ENCODE results near the gene ADSS1. TPM values are rescaled to one million over a fixed set of nuclear protein-coding genes. Genes with fewer than 3 reads are reported as not detected.

Gene ADSS1
- polyA plus RNA-seq, 1 of the 3 experiments (the other 2 are of a cell fraction) = 14.3 TPM

DNA sequence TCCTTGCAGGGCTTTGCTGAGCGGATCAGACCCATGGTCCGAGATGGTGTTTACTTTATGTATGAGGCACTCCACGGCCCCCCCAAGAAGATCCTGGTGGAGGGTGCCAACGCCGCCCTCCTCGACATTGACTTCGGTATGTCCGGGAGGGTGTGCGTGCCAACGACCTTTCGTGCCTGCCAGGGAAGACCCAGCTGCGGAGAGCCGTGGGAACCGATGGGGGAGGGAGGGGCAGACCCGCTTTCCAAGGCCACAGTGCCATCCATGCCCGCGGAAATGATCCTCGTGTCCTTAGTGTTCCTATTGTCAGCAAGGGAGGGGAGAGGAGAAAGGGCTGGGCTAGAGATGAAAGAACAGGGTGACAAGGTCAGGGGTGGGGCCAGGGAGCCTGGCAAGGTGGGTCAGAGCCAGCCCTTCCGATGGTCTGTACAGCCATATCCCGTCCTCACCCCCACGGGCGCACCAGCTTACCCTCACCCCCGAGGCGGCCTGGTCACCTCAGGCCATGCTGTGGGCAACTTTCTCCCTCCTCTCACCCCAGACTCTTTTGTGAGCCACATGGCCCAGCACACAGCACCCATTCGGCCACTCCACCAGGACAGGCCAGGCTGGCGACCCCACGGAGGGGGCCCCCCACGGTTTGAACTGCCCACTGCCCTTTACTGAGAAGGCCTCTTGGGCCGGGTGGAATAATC, 17.2 kb downstream of the ADSS1 start:
- TF ChIP-seq SIN3A (IDR thresholded peaks at IDR 0.05; ENCODE audit: borderline replicate concordance, low read depth, low read length) (no peak), JUND (IDR thresholded peaks at IDR 0.05) (no peak), FOXJ3 (CRISPR knock-in tag; IDR thresholded peaks at IDR 0.05) (no peak), EZH2phosphoT487 (IDR thresholded peaks at IDR 0.05; ENCODE audit: borderline replicate concordance, low read depth) (no peak), TCF12 (IDR thresholded peaks at IDR 0.05) (no peak), GATA2 (CRISPR knock-in tag; IDR thresholded peaks at IDR 0.05) (no peak)
- TF ChIP-seq, protein P1, sequence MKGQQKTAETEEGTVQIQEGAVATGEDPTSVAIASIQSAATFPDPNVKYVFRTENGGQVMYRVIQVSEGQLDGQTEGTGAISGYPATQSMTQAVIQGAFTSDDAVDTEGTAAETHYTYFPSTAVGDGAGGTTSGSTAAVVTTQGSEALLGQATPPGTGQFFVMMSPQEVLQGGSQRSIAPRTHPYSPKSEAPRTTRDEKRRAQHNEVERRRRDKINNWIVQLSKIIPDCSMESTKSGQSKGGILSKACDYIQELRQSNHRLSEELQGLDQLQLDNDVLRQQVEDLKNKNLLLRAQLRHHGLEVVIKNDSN (IDR thresholded peaks at IDR 0.05; ENCODE audit: borderline replicate concordance, low read depth) = no peak
- TF ChIP-seq, protein P2, sequence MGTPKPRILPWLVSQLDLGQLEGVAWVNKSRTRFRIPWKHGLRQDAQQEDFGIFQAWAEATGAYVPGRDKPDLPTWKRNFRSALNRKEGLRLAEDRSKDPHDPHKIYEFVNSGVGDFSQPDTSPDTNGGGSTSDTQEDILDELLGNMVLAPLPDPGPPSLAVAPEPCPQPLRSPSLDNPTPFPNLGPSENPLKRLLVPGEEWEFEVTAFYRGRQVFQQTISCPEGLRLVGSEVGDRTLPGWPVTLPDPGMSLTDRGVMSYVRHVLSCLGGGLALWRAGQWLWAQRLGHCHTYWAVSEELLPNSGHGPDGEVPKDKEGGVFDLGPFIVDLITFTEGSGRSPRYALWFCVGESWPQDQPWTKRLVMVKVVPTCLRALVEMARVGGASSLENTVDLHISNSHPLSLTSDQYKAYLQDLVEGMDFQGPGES (IDR thresholded peaks at IDR 0.05; ENCODE audit: low read depth, low read length) = no peak
- no peak overlapping the region for H2AFZ ChIP-seq (ENCODE audit: low read depth)
- no peaks in the 10 kb centered on the region for H3K9me2 ChIP-seq
- no peak overlapping the region for H3K4me2 ChIP-seq
- H3K36me3 ChIP-seq (replicated peaks in 1 of 2; ENCODE audit: control insufficient read depth in 1 of 2, insufficient read depth in 2 of 2, low read length in 1 of 2) = peaks cover 0 to 5% of the 10 kb centered on the region in 2 experiments
- H3K9ac ChIP-seq = no peak overlapping the region
- no peak overlapping the region for H3K27ac ChIP-seq (ENCODE audit: low read depth in 2 of 2, low read length in 1 of 2)
- H3K79me2 ChIP-seq (ENCODE audit: insufficient read depth) = no peaks in the 10 kb centered on the region
- no peaks in the 10 kb centered on the region for H3F3A ChIP-seq (replicated peaks; ENCODE audit: insufficient read depth)
- H4K20me1 ChIP-seq (ENCODE audit: insufficient read depth) = no peaks in the 10 kb centered on the region
- no peaks in the 10 kb centered on the region for H3K9me3 ChIP-seq
- H3K4me1 ChIP-seq (ENCODE audit: control insufficient read depth in 1 of 2, insufficient read depth in 2 of 2, low read depth in 1 of 2, low read length in 1 of 2) = peaks cover 0 to 3% of the 10 kb centered on the region in 2 experiments; a peak in 1 of 4 replicates
- peak; percentile 24 for DNase-seq
- H3K27me3 ChIP-seq (ENCODE audit: insufficient read depth) = no peaks in the 10 kb centered on the region
- ChIA-PET POLR2A (no interaction called here), CTCF (interaction anchor here (1.4 kb wide), 1 partner anchor 27 kb away, joined by 3 read pairs; no protein-coding TSS in a partner anchor)
- no peak overlapping the region for H3K4me3 ChIP-seq (ENCODE audit: low read depth in 2 of 2, low read length in 1 of 2)
- 87% methylated on average over 26 of the region's 29 CpGs for WGBS (ENCODE audit: low lambda C conversion rate)

DNA sequence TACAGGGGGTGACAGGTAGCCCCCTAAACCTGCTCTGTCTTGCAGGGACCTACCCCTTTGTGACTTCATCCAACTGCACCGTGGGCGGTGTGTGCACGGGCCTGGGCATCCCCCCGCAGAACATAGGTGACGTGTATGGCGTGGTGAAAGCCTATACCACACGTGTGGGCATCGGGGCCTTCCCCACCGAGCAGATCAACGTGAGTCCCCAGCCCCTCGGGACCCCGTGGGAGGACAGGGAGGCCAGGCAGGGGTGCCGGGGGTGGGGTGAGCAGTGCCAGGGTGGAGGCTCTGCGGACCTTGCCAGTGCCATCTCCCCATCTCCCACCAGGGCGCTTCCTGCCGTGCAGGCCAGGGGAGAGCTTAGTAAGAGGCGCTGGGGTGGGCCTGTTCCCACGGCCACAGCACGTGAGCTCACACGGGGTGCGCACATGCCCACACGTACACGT, 17.8 kb downstream of the ADSS1 start:
- H3K9me3 ChIP-seq = no peaks in the 10 kb centered on the region
- ChIA-PET POLR2A (interaction anchor here (0.6 kb wide), 1 partner anchor 9 kb away, joined by 3 read pairs; no protein-coding TSS in a partner anchor), CTCF (interaction anchor here (0.7 to 1.4 kb wide), 2 partner anchors 9 to 27 kb away, joined by 3 read pairs; no protein-coding TSS in a partner anchor)
- peaks cover 0 to 5% of the 10 kb centered on the region in 2 experiments for H3K36me3 ChIP-seq (replicated peaks in 1 of 2; ENCODE audit: control insufficient read depth in 1 of 2, insufficient read depth in 2 of 2, low read length in 1 of 2)
- H3K27ac ChIP-seq (ENCODE audit: low read depth in 2 of 2, low read length in 1 of 2) = no peak overlapping the region
- 92% methylated on average over 13 of the region's 23 CpGs for WGBS (ENCODE audit: low lambda C conversion rate)
- H2AFZ ChIP-seq (ENCODE audit: low read depth) = no peak overlapping the region
- no peak overlapping the region for H3K4me3 ChIP-seq (ENCODE audit: low read depth in 2 of 2, low read length in 1 of 2)
- no peaks in the 10 kb centered on the region for H3K79me2 ChIP-seq (ENCODE audit: insufficient read depth)
- no peaks in the 10 kb centered on the region for H3K27me3 ChIP-seq (ENCODE audit: insufficient read depth)
- no peaks in the 10 kb centered on the region for H3F3A ChIP-seq (replicated peaks; ENCODE audit: insufficient read depth)
- H3K9me2 ChIP-seq = no peaks in the 10 kb centered on the region
- H3K9ac ChIP-seq = no peak overlapping the region
- H4K20me1 ChIP-seq (ENCODE audit: insufficient read depth) = no peaks in the 10 kb centered on the region
- H3K4me2 ChIP-seq = no peak overlapping the region
- H3K4me1 ChIP-seq (ENCODE audit: control insufficient read depth in 1 of 2, insufficient read depth in 2 of 2, low read depth in 1 of 2, low read length in 1 of 2) = no peaks in the 10 kb centered on the region; a peak in 1 of 4 replicates
- DNase-seq = no peak
- no peak for TF ChIP-seq RXRA (IDR thresholded peaks at IDR 0.05; ENCODE audit: borderline replicate concordance, low read depth)
- TF ChIP-seq SIN3A (IDR thresholded peaks at IDR 0.05; ENCODE audit: borderline replicate concordance, low read depth, low read length) = no peak
- no peak for TF ChIP-seq CHD2 (IDR thresholded peaks at IDR 0.05; ENCODE audit: low read length, partially characterized antibody)
- TF ChIP-seq, protein P3, sequence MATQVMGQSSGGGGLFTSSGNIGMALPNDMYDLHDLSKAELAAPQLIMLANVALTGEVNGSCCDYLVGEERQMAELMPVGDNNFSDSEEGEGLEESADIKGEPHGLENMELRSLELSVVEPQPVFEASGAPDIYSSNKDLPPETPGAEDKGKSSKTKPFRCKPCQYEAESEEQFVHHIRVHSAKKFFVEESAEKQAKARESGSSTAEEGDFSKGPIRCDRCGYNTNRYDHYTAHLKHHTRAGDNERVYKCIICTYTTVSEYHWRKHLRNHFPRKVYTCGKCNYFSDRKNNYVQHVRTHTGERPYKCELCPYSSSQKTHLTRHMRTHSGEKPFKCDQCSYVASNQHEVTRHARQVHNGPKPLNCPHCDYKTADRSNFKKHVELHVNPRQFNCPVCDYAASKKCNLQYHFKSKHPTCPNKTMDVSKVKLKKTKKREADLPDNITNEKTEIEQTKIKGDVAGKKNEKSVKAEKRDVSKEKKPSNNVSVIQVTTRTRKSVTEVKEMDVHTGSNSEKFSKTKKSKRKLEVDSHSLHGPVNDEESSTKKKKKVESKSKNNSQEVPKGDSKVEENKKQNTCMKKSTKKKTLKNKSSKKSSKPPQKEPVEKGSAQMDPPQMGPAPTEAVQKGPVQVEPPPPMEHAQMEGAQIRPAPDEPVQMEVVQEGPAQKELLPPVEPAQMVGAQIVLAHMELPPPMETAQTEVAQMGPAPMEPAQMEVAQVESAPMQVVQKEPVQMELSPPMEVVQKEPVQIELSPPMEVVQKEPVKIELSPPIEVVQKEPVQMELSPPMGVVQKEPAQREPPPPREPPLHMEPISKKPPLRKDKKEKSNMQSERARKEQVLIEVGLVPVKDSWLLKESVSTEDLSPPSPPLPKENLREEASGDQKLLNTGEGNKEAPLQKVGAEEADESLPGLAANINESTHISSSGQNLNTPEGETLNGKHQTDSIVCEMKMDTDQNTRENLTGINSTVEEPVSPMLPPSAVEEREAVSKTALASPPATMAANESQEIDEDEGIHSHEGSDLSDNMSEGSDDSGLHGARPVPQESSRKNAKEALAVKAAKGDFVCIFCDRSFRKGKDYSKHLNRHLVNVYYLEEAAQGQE (IDR thresholded peaks at IDR 0.05; ENCODE audit: low read depth, low read length) = no peak
- no peak for TF ChIP-seq FOXM1 (IDR thresholded peaks at IDR 0.05; ENCODE audit: low read depth)
- no peak for TF ChIP-seq EZH2phosphoT487 (IDR thresholded peaks at IDR 0.05; ENCODE audit: borderline replicate concordance, low read depth)
- no peak for TF ChIP-seq NFIC (IDR thresholded peaks at IDR 0.05; ENCODE audit: borderline replicate concordance)
- TF ChIP-seq GATA2 (CRISPR knock-in tag; IDR thresholded peaks at IDR 0.05) = no peak
- no peak for TF ChIP-seq TEAD4 (IDR thresholded peaks at IDR 0.05; ENCODE audit: borderline replicate concordance, insufficient read depth)
- TF ChIP-seq TCF12 (IDR thresholded peaks at IDR 0.05) = no peak
- TF ChIP-seq FOSL2 (IDR thresholded peaks at IDR 0.05; ENCODE audit: borderline replicate concordance, low read depth) = no peak
- TF ChIP-seq, protein P4, sequence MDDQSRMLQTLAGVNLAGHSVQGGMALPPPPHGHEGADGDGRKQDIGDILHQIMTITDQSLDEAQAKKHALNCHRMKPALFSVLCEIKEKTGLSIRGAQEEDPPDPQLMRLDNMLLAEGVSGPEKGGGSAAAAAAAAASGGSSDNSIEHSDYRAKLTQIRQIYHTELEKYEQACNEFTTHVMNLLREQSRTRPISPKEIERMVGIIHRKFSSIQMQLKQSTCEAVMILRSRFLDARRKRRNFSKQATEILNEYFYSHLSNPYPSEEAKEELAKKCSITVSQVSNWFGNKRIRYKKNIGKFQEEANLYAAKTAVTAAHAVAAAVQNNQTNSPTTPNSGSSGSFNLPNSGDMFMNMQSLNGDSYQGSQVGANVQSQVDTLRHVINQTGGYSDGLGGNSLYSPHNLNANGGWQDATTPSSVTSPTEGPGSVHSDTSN (IDR thresholded peaks at IDR 0.05) = no peak
- TF ChIP-seq, protein P2 (IDR thresholded peaks at IDR 0.05; ENCODE audit: low read depth, low read length) = no peak
- TF ChIP-seq ELF1 (IDR thresholded peaks at IDR 0.05) = no peak
- no peak for TF ChIP-seq FOXJ3 (CRISPR knock-in tag; IDR thresholded peaks at IDR 0.05)

Data from SK-N-SH (cell line).